B cell (primary cell): ENCODE data around the gene IRAK1.

Source experiments
- EZH2 ChIP-seq: IDR thresholded peaks from 2 replicates; pipeline ENCODE4 v1.6.1; 2012; ENCODE audit warnings: borderline replicate concordance, low read depth, mild to moderate bottlenecking, moderate library complexity, low read length; ENCODE audit not compliant: insufficient read depth, poor library complexity, severe bottlenecking
- TF ChIP-seq, protein P1 (sequence below): fragments of 200-600 bp; IDR thresholded peaks from one replicate; pipeline ENCODE4 v1.8.0; 2022; ENCODE audit warnings: antibody characterized with exemption, mild to moderate bottlenecking

DNA sequence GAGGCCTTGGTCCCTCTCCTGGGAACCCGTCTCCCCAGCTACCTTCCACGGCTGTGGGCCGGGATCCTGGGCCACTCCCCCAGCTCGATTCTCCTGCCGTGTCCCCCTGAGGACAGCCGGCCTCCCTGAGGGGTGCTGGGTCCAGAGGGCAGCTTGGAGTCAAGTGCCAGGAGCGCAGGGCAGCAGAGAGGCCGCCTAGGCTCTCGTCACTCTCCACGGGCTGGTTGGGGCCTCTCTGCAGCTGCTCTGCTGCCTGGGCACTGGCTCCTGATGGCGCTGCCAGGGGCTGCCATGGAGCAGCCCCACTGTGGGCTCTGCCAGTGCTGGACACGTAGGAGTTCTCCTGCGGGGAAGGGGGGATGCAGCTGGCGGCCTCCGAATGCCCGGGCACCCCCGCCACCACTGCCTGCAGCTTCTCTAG is 6.7 kb downstream of the IRAK1 start:
- TF ChIP-seq, protein P1, sequence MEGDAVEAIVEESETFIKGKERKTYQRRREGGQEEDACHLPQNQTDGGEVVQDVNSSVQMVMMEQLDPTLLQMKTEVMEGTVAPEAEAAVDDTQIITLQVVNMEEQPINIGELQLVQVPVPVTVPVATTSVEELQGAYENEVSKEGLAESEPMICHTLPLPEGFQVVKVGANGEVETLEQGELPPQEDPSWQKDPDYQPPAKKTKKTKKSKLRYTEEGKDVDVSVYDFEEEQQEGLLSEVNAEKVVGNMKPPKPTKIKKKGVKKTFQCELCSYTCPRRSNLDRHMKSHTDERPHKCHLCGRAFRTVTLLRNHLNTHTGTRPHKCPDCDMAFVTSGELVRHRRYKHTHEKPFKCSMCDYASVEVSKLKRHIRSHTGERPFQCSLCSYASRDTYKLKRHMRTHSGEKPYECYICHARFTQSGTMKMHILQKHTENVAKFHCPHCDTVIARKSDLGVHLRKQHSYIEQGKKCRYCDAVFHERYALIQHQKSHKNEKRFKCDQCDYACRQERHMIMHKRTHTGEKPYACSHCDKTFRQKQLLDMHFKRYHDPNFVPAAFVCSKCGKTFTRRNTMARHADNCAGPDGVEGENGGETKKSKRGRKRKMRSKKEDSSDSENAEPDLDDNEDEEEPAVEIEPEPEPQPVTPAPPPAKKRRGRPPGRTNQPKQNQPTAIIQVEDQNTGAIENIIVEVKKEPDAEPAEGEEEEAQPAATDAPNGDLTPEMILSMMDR, result no peak
- no peak for TF ChIP-seq EZH2
